Brain pericyte (primary cell): ENCODE measurements around the gene HGD.
"Not testable (repeated sequence)": the region's sequence is repeated elsewhere in the genome, so short reads cannot be mapped to it uniquely, and the experiment has no call there.

Source experiments
- DNase-seq: peaks from one replicate; pipeline ENCODE4 v3.0.0-alpha.2; 2012; ENCODE audit warnings: low read depth, low spot score

HGD gene

DNA sequence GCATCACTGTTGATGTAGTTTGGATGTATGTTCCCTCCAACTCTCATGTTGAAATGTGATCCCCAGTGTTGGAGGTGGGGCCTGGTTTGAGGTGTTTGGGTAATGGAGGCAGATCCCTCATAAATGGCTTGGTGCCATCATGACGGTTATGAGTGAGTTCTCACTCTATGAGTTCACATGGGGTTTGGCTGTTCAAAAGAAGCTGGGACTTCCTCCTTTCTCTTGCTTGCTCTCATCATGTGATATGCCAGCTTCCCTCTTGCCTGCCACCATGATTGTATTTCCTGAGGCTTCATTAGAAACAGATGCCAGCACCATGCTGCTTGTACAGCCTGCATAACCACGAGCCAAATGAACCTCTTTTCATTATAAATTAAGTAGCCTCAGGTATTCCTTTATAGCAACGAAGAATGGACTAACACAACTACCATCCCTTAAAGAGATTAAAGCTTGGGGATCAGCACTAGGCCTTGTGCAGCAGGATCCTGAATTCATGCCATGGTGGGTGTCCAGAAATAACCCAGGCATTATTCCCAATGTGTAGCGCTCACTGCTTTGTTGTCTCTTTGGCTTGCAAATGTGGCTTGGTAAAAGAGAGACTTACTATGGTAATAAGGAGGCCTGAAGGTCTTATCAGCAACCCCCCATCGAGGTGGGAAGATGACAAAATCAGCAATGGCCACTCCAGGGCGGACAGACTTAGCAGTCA, 44.0 kb downstream of the HGD start:
- no peak for DNase-seq

GRCh38 chr3:120636795-120637401, 45.1 kb downstream of the HGD start:
- no peak for DNase-seq

DNA sequence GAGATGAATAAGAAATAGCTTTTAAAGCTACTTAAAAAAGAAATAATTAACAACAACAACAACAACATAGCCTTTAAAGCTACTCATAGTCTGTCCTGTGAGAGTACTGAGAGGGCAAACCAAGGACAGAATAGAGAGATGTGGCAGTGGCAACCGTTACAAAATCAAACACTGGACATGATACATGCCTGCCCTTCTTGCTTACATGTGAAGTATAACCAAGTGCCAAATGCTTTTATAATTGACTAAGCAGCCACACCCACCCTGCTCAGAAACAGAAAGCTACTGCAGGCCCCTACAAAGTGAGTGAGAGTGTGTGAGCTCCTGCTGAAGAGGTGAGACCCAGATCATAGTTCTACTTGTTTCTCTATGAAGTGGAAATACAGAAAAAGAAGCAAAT, 47.5 kb downstream of the HGD start:
- no peak for DNase-seq

- no peak for DNase-seq
Observed at GRCh38 chr3:120625159-120625586, 56.9 kb downstream of the HGD start.

DNA sequence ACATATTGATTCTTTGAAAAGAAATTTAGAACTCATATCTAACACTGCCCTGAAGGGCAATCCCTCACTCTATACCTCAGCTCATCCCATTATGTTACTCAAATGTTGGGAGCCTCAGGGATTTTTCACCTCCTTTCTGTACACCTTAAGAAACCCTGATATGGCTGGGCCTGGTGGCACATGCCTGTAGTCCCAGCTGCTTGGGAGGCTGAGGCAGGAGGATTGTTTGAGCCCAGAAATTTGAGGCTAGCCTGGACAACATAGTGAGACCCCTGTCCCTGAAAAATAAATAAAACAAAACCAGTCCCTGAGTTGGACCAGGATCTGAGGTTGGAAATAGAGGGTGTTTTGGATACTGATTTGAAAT, 58.3 kb downstream of the HGD start:
- no peak for DNase-seq

GRCh38 chr3:120622870-120623726, 58.9 kb downstream of the HGD start:
- no peak for DNase-seq

DNA sequence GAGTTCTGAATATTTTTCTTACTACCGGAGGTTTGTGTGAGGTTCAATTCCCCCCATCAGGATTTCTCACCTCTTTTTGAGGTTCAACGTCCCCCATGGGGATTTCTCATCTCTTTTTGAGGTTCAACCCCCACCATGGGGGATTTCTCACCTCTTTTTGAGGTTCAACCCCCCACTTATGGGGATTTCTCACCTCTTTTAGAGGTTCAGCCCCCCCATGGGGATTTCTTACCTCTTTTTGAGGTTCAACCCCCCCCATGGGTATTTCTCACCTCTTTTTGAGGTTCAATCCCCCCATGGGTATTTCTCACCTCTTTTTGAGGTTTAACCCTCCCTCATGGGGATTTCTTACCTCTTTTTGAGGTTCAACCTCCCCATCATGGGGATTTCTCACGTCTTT, 59.6 kb downstream of the HGD start:
- no peak for DNase-seq

GRCh38 chr3:120616745-120617144, 65.3 kb downstream of the HGD start:
- DNase-seq, result not testable (repeated sequence)

DNA sequence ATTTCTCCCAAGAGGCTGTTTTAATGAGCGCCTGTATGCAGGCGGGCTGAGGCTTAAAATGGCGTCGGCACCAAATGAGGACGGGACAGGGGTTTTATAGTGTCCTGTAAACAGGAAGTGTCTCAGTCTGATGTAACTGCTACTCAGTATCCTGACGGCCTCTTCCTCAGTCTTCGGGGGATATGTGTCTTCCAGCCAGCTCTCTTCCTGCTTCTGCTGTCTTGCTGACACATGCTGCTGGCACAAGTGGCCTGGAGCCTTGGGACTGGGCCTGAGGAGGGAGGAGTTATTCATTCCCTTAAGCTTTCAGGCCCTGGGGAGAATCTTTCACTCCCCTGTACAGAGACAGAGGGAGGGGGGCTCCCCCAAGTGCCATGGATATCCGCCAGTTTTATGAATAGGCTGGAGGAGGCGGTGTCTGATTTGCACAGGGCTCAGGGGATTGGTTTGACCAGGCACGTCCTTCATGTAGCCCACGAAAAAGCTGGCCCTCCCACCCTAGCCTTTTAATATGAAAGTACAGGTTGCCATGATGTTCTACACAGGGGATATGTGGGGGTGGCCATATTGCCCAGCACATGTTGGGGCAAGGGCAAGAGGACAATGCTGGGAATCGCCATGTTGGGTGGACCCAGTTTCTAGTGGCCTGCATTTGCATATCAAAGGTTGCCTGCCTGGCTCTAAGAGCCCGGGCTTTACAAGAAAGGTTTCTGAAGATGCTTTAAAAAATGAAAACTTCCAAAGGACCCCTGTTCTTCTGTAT, 66.0 kb downstream of the HGD start:
- DNase-seq, result no peak

- DNase-seq, result no peak
Observed at GRCh38 chr3:120614765-120615164, 67.3 kb downstream of the HGD start.

- no peak for DNase-seq
Observed at GRCh38 chr3:120608506-120608905, 73.5 kb downstream of the HGD start.

DNA sequence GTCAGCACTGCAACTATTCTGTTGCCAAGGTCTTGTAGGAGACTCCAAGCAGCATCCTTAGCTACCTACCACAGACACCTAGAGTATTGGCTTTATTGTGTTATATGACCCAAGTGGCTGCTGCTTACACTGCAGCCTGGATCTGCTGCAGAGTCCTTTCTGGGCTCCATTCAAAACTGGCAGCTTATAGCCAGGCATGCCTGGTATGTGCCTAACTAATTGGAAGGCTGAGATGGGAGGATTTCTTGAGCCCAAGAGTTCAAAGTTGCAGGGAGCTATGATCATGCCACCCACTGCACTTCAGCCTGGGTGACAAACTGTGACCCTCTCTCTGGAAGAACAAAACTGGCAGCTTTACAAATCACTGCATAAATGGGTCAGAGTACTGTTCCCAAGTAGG, 77.3 kb downstream of the HGD start:
- no peak for DNase-seq

GRCh38 chr3:120604382-120604781, 77.7 kb downstream of the HGD start:
- DNase-seq, result no peak

GRCh38 chr3:120602682-120603081, 79.4 kb downstream of the HGD start:
- DNase-seq, result no peak

GRCh38 chr3:120601554-120601953, 80.5 kb downstream of the HGD start:
- DNase-seq, result no peak

GRCh38 chr3:120599211-120599610, 82.8 kb downstream of the HGD start:
- DNase-seq, result no peak

- DNase-seq, result no peak
Observed at GRCh38 chr3:120597445-120598049, 84.5 kb downstream of the HGD start.

DNA sequence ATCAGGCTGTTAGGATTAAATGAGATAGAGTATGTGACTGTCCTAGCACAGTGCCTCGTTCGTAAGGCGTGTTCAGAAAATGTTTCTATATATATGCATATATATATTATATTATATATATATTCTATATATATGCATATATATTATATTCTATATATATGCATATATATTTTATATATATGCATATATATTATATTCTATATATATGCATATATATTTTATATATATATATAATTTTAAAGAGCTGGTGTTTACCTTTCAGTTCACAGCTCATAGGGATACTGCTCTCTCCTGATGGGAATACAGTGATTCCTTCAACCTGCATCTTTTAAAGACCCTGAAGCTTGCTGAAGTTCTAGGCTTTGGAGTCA, 85.2 kb downstream of the HGD start:
- DNase-seq, result no peak

GRCh38 chr3:120596116-120596852, 85.8 kb downstream of the HGD start, which contains the start of gene NDUFB4:
Gene NDUFB4 (plus strand): TSS chr3:120596336. CDS start chr3:120596360, 24 bp downstream.
- DNase-seq, result peak; percentile 93

GRCh38 chr3:120595788-120596115, 86.3 kb downstream of the HGD start:
- DNase-seq, result no peak
